ENCODE results near the gene SLC25A4. TPM values are rescaled to one million over a fixed set of nuclear protein-coding genes. Genes with fewer than 3 reads are reported as not detected.
"Not testable (repeated sequence)": the region's sequence is repeated elsewhere in the genome, so short reads cannot be mapped to it uniquely, and the experiment has no call there.

SLC25A4 gene
- total RNA-seq, 1 donor from 2014 or later: 61.5 TPM

GRCh38 chr4:185190306-185190856 lies 47.3 kb downstream of the SLC25A4 start:
- no peak for TF ChIP-seq CTCF (IDR thresholded peaks at IDR 0.05)
- H3K27ac Mint-ChIP-seq (ENCODE audit: unreplicated experiment): peak overlapping the region; percentile 51
- no peaks in the 10 kb centered on the region for H3K9me3 Mint-ChIP-seq (ENCODE audit: low read depth)
- no peak for DNase-seq (ENCODE audit: low spot score)
- no peak overlapping the region for H3K4me3 Mint-ChIP-seq (ENCODE audit: unreplicated experiment)
- peaks cover 9% of the 10 kb centered on the region for H3K4me1 Mint-ChIP-seq (ENCODE audit: low read depth)
- no peaks in the 10 kb centered on the region for H3K27me3 Mint-ChIP-seq (ENCODE audit: low read depth)
- H3K36me3 Mint-ChIP-seq (ENCODE audit: low read depth): peaks cover 9% of the 10 kb centered on the region

DNA sequence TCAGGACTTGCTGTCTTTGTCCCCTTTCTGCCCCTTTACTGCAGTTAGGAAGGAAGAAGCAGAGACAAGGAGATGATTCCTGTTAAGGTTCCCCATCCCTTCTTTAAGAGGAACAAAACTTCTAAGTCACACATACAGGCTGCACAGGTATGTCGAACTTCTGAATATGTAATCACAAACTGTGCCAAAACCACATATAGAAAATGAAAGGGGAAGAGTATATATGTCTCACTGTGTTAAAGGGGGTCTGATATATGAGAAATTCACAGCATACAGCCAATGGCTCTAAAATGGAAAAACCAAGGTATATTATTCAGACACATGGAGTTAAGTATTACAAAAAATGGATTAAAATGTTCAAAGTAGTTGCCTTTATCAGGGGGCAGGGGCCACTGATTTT lies 49.0 kb downstream of the SLC25A4 start:
- Mint-ChIP-seq H3K27me3 (ENCODE audit: low read depth) (no peaks in the 10 kb centered on the region), H3K9me3 (ENCODE audit: low read depth) (no peaks in the 10 kb centered on the region), H3K27ac (ENCODE audit: unreplicated experiment) (no peak overlapping the region), H3K4me1 (ENCODE audit: low read depth) (peaks cover 9% of the 10 kb centered on the region), H3K4me3 (ENCODE audit: unreplicated experiment) (no peak overlapping the region), H3K36me3 (ENCODE audit: low read depth) (peaks cover 10% of the 10 kb centered on the region)
- TF ChIP-seq CTCF (IDR thresholded peaks at IDR 0.05): no peak
- DNase-seq (ENCODE audit: low spot score): no peak

DNA sequence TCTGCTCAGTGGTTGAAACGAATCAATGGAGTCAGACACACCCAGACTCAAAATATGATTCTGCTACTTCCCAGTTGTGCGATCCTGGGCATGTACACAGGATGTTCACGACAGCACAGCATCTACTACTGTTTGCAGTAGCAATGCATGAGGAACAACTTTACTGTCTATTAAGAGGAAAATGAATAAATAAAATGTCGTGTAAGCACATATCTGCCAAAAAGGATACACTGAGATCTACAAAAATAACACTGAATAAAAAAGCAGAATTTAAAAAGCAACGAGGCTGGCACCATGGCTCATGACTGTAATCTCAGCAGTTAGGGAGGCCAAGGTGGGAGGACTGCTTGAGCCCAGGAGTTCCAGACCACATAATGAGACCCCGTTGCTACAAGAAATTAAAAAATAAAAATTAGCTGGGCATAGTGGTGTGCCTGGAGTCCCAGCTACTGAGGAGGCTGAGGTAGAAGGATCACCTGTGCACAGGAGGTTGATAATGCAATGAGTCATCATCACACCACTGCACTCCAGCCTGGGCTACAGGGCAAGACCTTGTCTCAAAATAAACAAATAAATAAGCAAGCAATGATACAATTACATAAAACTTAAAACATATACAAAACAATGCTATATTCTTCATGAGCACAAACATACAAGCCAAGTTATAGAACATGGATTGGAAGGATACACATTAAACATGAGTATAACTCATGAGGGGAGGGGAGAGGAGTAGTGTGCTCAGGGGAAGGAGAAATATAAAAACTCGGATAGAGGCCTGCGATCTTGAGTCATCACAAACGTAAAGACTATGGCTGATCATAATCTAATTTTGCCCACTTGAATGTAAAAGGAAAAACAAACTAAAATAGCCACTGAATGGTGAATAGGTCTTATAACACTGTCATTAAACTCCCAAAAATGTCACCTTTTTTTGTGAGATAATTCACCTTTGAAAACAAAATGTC lies 52.1 kb downstream of the SLC25A4 start:
- Mint-ChIP-seq H3K27me3 (ENCODE audit: low read depth) (no peaks in the 10 kb centered on the region), H3K36me3 (ENCODE audit: low read depth) (peaks cover 8% of the 10 kb centered on the region), H3K4me3 (ENCODE audit: unreplicated experiment) (no peak overlapping the region), H3K4me1 (ENCODE audit: low read depth) (peaks cover 14% of the 10 kb centered on the region), H3K27ac (ENCODE audit: unreplicated experiment) (peak overlapping the region; percentile 12), H3K9me3 (ENCODE audit: low read depth) (no peaks in the 10 kb centered on the region)
- TF ChIP-seq CTCF (IDR thresholded peaks at IDR 0.05): no peak
- DNase-seq (ENCODE audit: low spot score): no peak

DNA sequence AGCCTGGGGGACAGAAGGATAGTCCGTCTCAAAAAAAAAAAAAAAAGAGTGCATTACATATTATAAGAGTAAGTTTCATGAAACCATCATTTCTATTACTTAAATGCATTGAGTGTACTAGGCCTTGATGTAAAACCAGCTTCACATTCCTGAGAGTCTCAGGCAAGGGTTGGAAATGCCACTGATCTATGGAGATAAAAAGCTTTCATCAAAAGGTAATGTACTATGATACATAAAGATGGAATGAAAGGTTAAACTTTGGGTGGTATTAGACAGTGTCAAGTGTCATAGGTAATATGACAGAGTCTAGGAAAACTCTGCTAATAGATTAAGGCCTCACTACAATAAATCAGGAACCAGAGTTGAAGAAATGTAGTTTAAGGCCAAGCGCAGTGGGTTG lies 53.4 kb downstream of the SLC25A4 start:
- TF ChIP-seq CTCF (IDR thresholded peaks at IDR 0.05): no peak
- H3K4me1 Mint-ChIP-seq (ENCODE audit: low read depth): peaks cover 21% of the 10 kb centered on the region
- peaks cover 6% of the 10 kb centered on the region for H3K36me3 Mint-ChIP-seq (ENCODE audit: low read depth)

DNA sequence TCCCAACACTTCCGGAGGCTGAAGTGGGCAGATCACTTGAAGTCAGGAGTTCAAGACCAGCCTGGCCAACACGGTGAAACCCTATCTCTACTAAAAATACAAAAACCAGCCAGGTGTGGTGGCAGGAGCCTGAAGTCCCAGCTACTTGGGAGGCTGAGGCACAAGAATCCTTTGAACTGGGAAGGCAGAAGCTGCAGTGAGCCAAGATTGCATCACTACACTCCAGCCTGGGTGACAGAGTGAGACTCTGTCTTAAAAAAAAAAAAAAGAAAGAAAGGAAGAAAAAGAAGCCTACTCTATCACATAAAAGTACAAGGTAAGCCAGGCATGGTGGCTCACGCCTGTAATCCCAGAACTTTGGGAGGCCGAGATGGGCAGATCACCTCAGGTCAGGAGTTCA lies 55.1 kb downstream of the SLC25A4 start:
- not testable (repeated sequence) for DNase-seq (ENCODE audit: low spot score); H3K27ac Mint-ChIP-seq (ENCODE audit: unreplicated experiment); H3K27me3 Mint-ChIP-seq (ENCODE audit: low read depth); H3K36me3 Mint-ChIP-seq (ENCODE audit: low read depth); H3K9me3 Mint-ChIP-seq (ENCODE audit: low read depth); H3K4me3 Mint-ChIP-seq (ENCODE audit: unreplicated experiment)
- peaks cover 34% of the 10 kb centered on the region for H3K4me1 Mint-ChIP-seq (ENCODE audit: low read depth)

More for the DNA sequence above, 53.4 kb downstream of the SLC25A4 start:
- H3K4me3 Mint-ChIP-seq (ENCODE audit: unreplicated experiment): no peak overlapping the region
- H3K27ac Mint-ChIP-seq (ENCODE audit: unreplicated experiment): peak overlapping the region; percentile 5
- no peaks in the 10 kb centered on the region for H3K9me3 Mint-ChIP-seq (ENCODE audit: low read depth)
- no peaks in the 10 kb centered on the region for H3K27me3 Mint-ChIP-seq (ENCODE audit: low read depth)
- DNase-seq (ENCODE audit: low spot score): no peak

Other genes starting within 250 kb of the SLC25A4 start
- gene HELT, start 124.8 kb upstream of the SLC25A4 start, total RNA-seq: not detected in 3 replicates
- 48.5 to 53.1 TPM (median 50.1 TPM) in 3 replicates for gene CFAP97, start 60.7 kb downstream of the SLC25A4 start, total RNA-seq
- gene SNX25, start 66.3 kb downstream of the SLC25A4 start, total RNA-seq: 53.5 to 57.5 TPM (median 53.6 TPM) in 3 replicates